Stomach (tissue), 9 donors: ENCODE measurements around the gene PROZ. TPM values are rescaled to one million over a fixed set of nuclear protein-coding genes. Genes with fewer than 3 reads are reported as not detected.

Experiments used
- DNase-seq, 2 donors: peaks; one replicate each; pipeline versions ENCODE4 v3.0.0 to v3.0.0-alpha.2; 2013 to 2019
- H3K27ac ChIP-seq, 5 donors: fragments of 200-600 bp in 4 of 5; sonication (generic) in 4 of 5; one replicate each; pipeline ENCODE4 v1.5.1; 2013 to 2019; ENCODE audit warnings: mild to moderate bottlenecking in 1 of 5, moderate library complexity in 1 of 5
- H3K27me3 ChIP-seq, 3 donors: fragments of 200-600 bp; sonication (generic); one replicate each; pipeline ENCODE4 v1.5.1; 2017 to 2019; ENCODE audit warnings: mixed run types in 1 of 3
- H3K36me3 ChIP-seq, 4 donors: fragments of 200-600 bp; sonication (generic); 1 replicate in 3 of 4; 2 replicates in 1 of 4; pipeline ENCODE4 v1.5.1; 2016 to 2019
- H3K4me1 ChIP-seq, 4 donors: fragments of 200-600 bp; sonication (generic); one replicate each; pipeline ENCODE4 v1.5.1; 2016 to 2019
- H3K4me3 ChIP-seq, 4 donors: fragments of 200-600 bp; sonication (generic) in 3 of 4; one replicate each; pipeline ENCODE4 v1.5.1; 2016 to 2019; ENCODE audit warnings: mild to moderate bottlenecking in 1 of 4
- H3K9me3 ChIP-seq, 4 donors: fragments of 200-600 bp; sonication (generic); one replicate each; pipeline ENCODE4 v1.5.1; 2016 to 2019
- CTCF ChIP-seq, 7 experiments: fragments of 450-650 bp in 4 of 7; fragments of 200-600 bp in 3 of 7; sonication (generic) in 3 of 7; IDR thresholded peaks; one replicate each; pipeline ENCODE4 v1.5.1; 2016 to 2019; ENCODE audit warnings: antibody characterized with exemption in 7 of 7, control low read depth in 2 of 7, mild to moderate bottlenecking in 1 of 7
- EP300 ChIP-seq: sonication (generic); formaldehyde crosslinking; IDR thresholded peaks from one replicate; pipeline ENCODE4 v1.6.1; 2017; ENCODE audit warnings: antibody characterized with exemption
- POLR2A ChIP-seq, 4 donors: fragments of 450-650 bp; IDR thresholded peaks; one replicate each; pipeline ENCODE4 v1.6.1; 2016; ENCODE audit warnings: antibody characterized with exemption in 4 of 4, control low read depth in 2 of 4, mild to moderate bottlenecking in 1 of 4, moderate library complexity in 1 of 4
- POLR2AphosphoS5 ChIP-seq, 3 donors: sonication (generic); formaldehyde crosslinking; IDR thresholded peaks; one replicate each; pipeline ENCODE4 v1.6.1; 2016; ENCODE audit warnings: antibody characterized with exemption in 3 of 3
- WGBS, 5 donors: extraction: QIAGEN DNeasy Blood & Tissue Kit in 3 of 5; methylation state at CpG; one replicate each; pipeline versions ENCODE4 v1.1.5 to v1.1.7; 2013 to 2018; 5-methylcytosine and 5-hydroxymethylcytosine counted together
- intact Hi-C: fragments of 100-400 bp; cut with DNase I; formaldehyde crosslinking; loops from one replicate; pipeline ENCODE4 v1.15.1; 2023; ENCODE audit warnings: low total_unique reads
- polyA plus RNA-seq, 3 donors: library from polyadenylated mRNA; stranded (reverse); fragments of 200-250 nt; gene quantifications; one replicate each; pipeline ENCODE4 v1.2.3, GENCODE V29; 2013
- total RNA-seq, 5 donors: library from RNA; depleted of rRNA; stranded (reverse); fragments of >200 nt; gene quantifications; one replicate each; pipeline versions ENCODE4 v1.1.0 to v1.2.3, GENCODE V29; 2014 to 2016
- donor health status: healthy with polysubstance abuse.
- donor health status: Bipolar disorder and iron deficiency.
- donor health status: healthy.

Gene PROZ
- total and polyA plus RNA-seq, 8 donors: 0.08 to 1.9 TPM; not detected in 6

GRCh38 chr13:113176280-113176679 is 17.8 kb downstream of the PROZ start:
- Histone ChIP-seq H3K27ac (no peak overlapping the region), H3K27me3 (no peaks in the 10 kb centered on the region), H3K4me3 (no peak overlapping the region), H3K9me3 (no peaks in the 10 kb centered on the region), H3K4me1 (peaks cover 5 to 17% (median 14%) of the 10 kb centered on the region in 4 donors), H3K36me3 (peaks cover 64 to 98% (median 89%) of the 10 kb centered on the region in 4 donors)
- TF ChIP-seq CTCF (IDR thresholded peaks at IDR 0.05) (no peak), POLR2AphosphoS5 (IDR thresholded peaks at IDR 0.05) (no peak), POLR2A (IDR thresholded peaks at IDR 0.05) (no peak), EP300 (no peak)
- no peak for DNase-seq
- intact Hi-C loops: no loop called here
- 66 to 85% (median 67%) methylated on average over 5 of the region's 5 CpGs for WGBS, 5 donors

GRCh38 chr13:113176822-113177221 is 18.4 kb downstream of the PROZ start:
- Histone ChIP-seq H3K4me3 (no peak overlapping the region), H3K36me3 (peaks cover 65 to 98% (median 89%) of the 10 kb centered on the region in 4 donors), H3K27me3 (no peaks in the 10 kb centered on the region), H3K9me3 (no peaks in the 10 kb centered on the region), H3K27ac (no peak overlapping the region), H3K4me1 (peaks cover 5 to 12% (median 9%) of the 10 kb centered on the region in 4 donors)
- intact Hi-C loops: no loop called here
- TF ChIP-seq POLR2A (IDR thresholded peaks at IDR 0.05): no peak
- WGBS, 5 donors: 95 to 99% (median 97%) methylated on average over 14 of the region's 14 CpGs
- DNase-seq: no peak

- intact Hi-C loops: no loop called here
- no peaks in the 10 kb centered on the region for H3K27me3 ChIP-seq
- 78 to 86% (median 84%) methylated on average over 25 of the region's 25 CpGs for WGBS, 5 donors
- no peaks in the 10 kb centered on the region for H3K9me3 ChIP-seq
- H3K4me3 ChIP-seq: no peak overlapping the region
- DNase-seq: no peak
- H3K4me1 ChIP-seq: no peaks in the 10 kb centered on the region
- TF ChIP-seq POLR2AphosphoS5 (IDR thresholded peaks at IDR 0.05) (no peak), POLR2A (IDR thresholded peaks at IDR 0.05) (no peak), EP300 (no peak), CTCF (IDR thresholded peaks at IDR 0.05) (no peak)
- peak overlapping the region in 1 of 5 donors; percentile 7 for H3K27ac ChIP-seq
- peaks cover 65 to 98% (median 93%) of the 10 kb centered on the region in 4 donors for H3K36me3 ChIP-seq
These were observed 19.8 kb downstream of the PROZ start for GRCh38 chr13:113178070-113178895.

GRCh38 chr13:113178896-113179167 is 20.4 kb downstream of the PROZ start:
- Histone ChIP-seq H3K4me1 (no peaks in the 10 kb centered on the region), H3K4me3 (no peak overlapping the region), H3K27me3 (no peaks in the 10 kb centered on the region), H3K36me3 (peaks cover 65 to 99% (median 97%) of the 10 kb centered on the region in 4 donors), H3K27ac (peak overlapping the region in 1 of 5 donors; percentile 7), H3K9me3 (no peaks in the 10 kb centered on the region)
- no peak for DNase-seq
- TF ChIP-seq POLR2A (IDR thresholded peaks at IDR 0.05): no peak
- no peak for TF ChIP-seq EP300
- TF ChIP-seq POLR2AphosphoS5 (IDR thresholded peaks at IDR 0.05): no peak
- TF ChIP-seq CTCF (IDR thresholded peaks at IDR 0.05): no peak
- 74 to 96% (median 88%) methylated on average over 3 of the region's 3 CpGs for WGBS, 5 donors
- intact Hi-C loops: no loop called here
